ENCODE data around the gene CMBL. TPM values are rescaled to one million over a fixed set of nuclear protein-coding genes. Genes with fewer than 3 reads are reported as not detected.

CMBL gene
- total and polyA plus RNA-seq, 8 donors, result 2.7 to 153 (median 19.0) TPM; not detected in 1

GRCh38 chr5:10233505-10233904 lies 74.2 kb downstream of the CMBL start:
- intact Hi-C loops (cut with DNase I; ENCODE audit: low total_unique reads), result no loop called here
- H3K36me3 ChIP-seq, result peaks cover 0 to 83% (median 76%) of the 10 kb centered on the region in 4 donors
- H3K27ac ChIP-seq, result no peak overlapping the region
- H3K9me3 ChIP-seq, result no peaks in the 10 kb centered on the region
- H3K27me3 ChIP-seq, result no peaks in the 10 kb centered on the region
- no peak overlapping the region for H3K4me3 ChIP-seq
- no peaks in the 10 kb centered on the region for H3K4me1 ChIP-seq
- WGBS, 5 donors, result 60 to 64% (median 63%) methylated on average over 7 of the region's 7 CpGs
- DNase-seq, result peak in 1 of 2 donors; percentile 67
- TF ChIP-seq EP300 (IDR thresholded peaks at IDR 0.05) (no peak), POLR2A (IDR thresholded peaks at IDR 0.05) (no peak), POLR2AphosphoS5 (IDR thresholded peaks at IDR 0.05) (no peak)
- TF ChIP-seq, protein P1, sequence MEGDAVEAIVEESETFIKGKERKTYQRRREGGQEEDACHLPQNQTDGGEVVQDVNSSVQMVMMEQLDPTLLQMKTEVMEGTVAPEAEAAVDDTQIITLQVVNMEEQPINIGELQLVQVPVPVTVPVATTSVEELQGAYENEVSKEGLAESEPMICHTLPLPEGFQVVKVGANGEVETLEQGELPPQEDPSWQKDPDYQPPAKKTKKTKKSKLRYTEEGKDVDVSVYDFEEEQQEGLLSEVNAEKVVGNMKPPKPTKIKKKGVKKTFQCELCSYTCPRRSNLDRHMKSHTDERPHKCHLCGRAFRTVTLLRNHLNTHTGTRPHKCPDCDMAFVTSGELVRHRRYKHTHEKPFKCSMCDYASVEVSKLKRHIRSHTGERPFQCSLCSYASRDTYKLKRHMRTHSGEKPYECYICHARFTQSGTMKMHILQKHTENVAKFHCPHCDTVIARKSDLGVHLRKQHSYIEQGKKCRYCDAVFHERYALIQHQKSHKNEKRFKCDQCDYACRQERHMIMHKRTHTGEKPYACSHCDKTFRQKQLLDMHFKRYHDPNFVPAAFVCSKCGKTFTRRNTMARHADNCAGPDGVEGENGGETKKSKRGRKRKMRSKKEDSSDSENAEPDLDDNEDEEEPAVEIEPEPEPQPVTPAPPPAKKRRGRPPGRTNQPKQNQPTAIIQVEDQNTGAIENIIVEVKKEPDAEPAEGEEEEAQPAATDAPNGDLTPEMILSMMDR (IDR thresholded peaks at IDR 0.05), result no peak

GRCh38 chr5:10233011-10233410 lies 74.7 kb downstream of the CMBL start:
- Histone ChIP-seq H3K4me3 (no peak overlapping the region), H3K9me3 (no peaks in the 10 kb centered on the region), H3K36me3 (peaks cover 0 to 78% (median 72%) of the 10 kb centered on the region in 4 donors), H3K27me3 (no peaks in the 10 kb centered on the region), H3K27ac (no peak overlapping the region), H3K4me1 (no peaks in the 10 kb centered on the region)
- intact Hi-C loops (cut with DNase I; ENCODE audit: low total_unique reads), result no loop called here
- 81 to 100% (median 94%) methylated on average over 5 to 7 of the region's 7 CpGs for whole genome bisulfite sequencing, 5 donors
- TF ChIP-seq POLR2A (IDR thresholded peaks at IDR 0.05), result no peak
- no peak for TF ChIP-seq EP300 (IDR thresholded peaks at IDR 0.05)
- TF ChIP-seq POLR2AphosphoS5 (IDR thresholded peaks at IDR 0.05), result no peak
- TF ChIP-seq, protein P1 (IDR thresholded peaks at IDR 0.05), result no peak
- no peak for DNase-seq

DNA sequence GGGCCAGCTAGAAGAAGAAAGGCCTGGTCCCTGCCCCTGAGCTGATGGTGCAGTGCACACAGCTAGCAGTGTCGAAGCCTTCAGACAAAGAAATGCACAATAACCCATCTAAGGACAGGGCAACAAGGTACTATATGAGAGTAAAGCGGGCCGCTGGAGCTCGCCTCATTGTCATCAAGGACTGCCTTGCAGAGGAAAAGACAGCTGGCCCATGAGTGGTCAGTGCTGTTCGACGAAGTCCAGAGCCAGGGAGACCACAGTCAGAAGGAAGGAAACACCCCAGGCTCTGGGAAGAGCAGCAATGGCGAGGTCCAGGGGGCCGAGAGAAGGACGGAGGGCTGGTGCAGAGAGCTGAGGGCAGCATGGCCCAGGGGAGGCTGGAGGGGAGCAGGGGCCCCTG lies 75.3 kb downstream of the CMBL start:
- no peak for DNase-seq
- Histone ChIP-seq H3K4me3 (no peak overlapping the region), H3K27ac (no peak overlapping the region), H3K27me3 (no peaks in the 10 kb centered on the region), H3K9me3 (no peaks in the 10 kb centered on the region), H3K4me1 (no peaks in the 10 kb centered on the region), H3K36me3 (peaks cover 0 to 76% (median 66%) of the 10 kb centered on the region in 4 donors)
- 97 to 98% (median 98%) methylated on average over 9 of the region's 9 CpGs for WGBS, 5 donors
- intact Hi-C loops (cut with DNase I; ENCODE audit: low total_unique reads), result no loop called here
- TF ChIP-seq POLR2AphosphoS5 (IDR thresholded peaks at IDR 0.05) (no peak), POLR2A (IDR thresholded peaks at IDR 0.05) (no peak), EP300 (IDR thresholded peaks at IDR 0.05) (no peak)
- TF ChIP-seq, protein P1 (IDR thresholded peaks at IDR 0.05), result no peak

DNA sequence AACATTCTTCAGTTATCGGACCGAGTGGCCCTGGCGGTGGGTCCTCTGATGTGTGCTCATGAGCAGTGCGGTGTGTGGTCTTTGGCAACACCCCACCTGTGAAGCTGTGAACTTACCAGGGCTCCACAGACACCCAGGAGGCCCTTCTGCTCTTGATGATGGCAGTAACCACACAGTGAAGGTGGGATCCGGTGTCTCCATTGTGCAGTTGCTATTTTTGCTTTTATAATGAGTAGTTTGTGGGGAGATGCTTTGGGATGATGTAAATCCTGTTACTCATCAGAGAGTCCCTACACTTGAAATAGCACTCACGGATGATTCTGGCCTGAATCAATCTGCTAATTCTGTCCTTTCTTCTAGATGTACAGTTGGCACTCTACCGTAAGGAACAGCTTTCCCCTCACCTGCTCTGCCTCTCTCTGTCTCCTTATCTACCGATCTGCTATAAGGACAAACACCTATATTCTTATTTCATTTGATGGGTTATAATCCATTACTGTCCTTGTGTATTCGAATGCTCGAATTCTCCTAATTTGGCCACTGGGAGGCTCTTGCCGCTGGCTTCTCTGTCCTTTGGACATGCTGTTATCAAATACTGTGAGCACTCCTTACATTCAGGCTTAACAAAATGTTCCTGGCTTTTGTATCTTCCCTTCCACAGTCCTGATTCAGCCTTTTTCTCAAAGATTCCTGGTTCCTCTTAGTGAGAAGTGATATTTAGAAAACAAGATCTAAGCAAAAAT lies 78.2 kb downstream of the CMBL start:
- intact Hi-C loops (cut with DNase I; ENCODE audit: low total_unique reads), result no loop called here
- Histone ChIP-seq H3K4me1 (no peaks in the 10 kb centered on the region), H3K27me3 (no peaks in the 10 kb centered on the region), H3K36me3 (peaks cover 0 to 69% (median 49%) of the 10 kb centered on the region in 4 donors), H3K9me3 (peaks cover 0 to 11% (median 2%) of the 10 kb centered on the region in 4 donors), H3K4me3 (no peak overlapping the region), H3K27ac (no peak overlapping the region)
- 85 to 92% (median 91%) methylated on average over 11 of the region's 11 CpGs for WGBS, 5 donors
- no peak for DNase-seq
- TF ChIP-seq, protein P1 (IDR thresholded peaks at IDR 0.05), result no peak
- no peak for TF ChIP-seq POLR2AphosphoS5 (IDR thresholded peaks at IDR 0.05)
- TF ChIP-seq EP300 (IDR thresholded peaks at IDR 0.05), result no peak
- no peak for TF ChIP-seq POLR2A (IDR thresholded peaks at IDR 0.05)
